Eye (tissue), 1 donor: Measurements from ENCODE around the gene GNAI3.
"Not testable (repeated sequence)": the region's sequence is repeated elsewhere in the genome, so short reads cannot be mapped to it uniquely, and the experiment has no call there.

Experiments used
- DNase-seq: peaks from one replicate; pipeline ENCODE4 v3.0.0-alpha.2; 2015

The GNAI3 gene

DNA sequence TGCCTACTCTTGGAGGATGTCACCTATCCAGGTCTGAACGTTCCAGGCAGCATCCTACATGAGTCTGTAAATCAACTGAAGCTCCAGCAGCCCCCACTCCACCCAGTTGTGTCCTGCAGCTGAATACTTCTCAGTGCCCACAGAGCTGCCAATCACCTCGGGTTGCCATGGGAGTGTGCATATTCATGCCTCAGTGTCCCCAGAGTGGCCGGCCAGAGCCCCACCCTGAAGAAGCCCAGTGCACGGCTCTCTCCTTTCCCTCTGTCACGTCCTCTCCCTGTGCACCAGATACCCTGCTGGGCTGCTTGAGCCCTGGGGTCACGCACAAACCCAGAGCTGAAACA lies 91.4 kb downstream of the GNAI3 start:
- peak; percentile 15 for DNase-seq

DNA sequence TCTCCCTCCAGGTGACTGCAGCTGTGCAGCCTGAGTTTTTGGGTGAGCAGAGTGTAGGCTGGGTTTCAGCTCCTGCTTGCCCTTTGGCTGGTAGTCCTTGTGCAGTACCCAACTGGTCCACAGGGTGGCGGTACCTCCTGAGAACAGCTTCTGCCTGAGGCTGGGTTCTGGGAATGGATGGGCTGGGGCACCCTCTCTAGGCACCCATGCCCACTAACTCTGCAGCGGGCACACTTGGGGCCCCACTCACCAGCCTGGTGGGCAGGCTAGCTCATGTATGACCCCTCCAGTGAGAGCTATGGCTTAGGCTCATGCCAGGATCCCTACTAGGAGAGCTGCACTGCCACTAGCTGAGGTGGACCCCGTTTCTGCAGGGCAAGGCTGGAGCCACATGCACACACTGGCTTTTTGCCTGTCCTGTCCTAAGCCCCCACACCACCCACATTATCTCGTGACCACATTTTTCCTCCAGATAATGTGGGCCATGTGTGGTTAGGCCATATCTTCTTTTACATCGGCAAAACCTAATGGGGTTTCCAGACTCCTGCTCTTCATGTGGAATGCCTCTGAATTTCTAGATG lies 92.0 kb downstream of the GNAI3 start:
- peak; percentile 89 for DNase-seq

DNA sequence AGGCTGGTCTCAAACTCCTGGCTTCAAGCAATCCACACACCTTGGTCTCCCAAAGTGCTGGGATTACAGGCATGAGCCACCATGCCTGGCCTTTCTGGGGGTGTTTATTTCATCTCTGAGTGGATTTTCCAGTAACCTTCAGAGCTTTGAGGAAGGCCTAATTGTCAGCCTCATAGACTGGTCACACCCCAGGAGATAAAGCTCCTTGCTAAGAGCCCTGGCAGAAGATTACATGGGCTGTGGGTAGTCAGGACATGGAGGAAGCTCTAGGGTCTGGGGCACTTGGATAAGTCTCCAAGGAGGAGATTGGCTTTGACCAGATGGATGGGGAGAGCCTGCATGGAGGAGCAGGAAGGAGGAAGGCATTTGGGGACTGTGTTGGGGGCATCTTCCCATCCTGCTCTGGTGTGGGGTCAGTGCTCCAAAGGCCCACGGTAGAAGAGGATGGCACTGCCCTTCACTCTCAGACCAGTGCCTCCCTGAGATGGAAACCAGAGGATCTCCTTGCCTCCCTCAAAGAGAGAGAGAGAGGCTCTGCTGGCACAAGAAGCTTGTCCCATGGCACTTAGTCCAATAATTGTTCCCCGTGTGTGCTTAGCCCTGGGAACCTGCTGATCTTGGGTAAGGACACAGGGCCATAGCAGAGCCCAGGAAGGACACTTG lies 92.8 kb downstream of the GNAI3 start:
- DNase-seq: no peak

DNA sequence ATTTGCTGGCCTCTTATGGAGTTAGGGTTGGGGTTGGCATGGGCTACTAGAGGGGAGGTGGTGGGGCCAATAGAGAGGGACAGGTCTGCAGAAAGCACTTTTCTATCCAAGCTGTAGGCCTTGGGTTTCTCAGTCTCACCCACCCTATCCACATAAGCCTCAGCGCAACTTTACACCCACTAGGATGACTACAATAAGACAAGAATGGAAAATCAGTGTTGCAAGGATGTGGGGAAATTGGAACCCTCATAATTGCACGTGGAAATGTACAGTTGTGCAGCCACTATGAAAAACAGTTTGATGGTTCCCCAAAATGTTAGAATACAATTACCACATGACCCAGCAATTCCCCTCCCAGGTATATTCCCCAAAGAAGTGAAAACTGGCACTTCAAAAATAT lies 93.4 kb downstream of the GNAI3 start:
- DNase-seq: no peak

DNA sequence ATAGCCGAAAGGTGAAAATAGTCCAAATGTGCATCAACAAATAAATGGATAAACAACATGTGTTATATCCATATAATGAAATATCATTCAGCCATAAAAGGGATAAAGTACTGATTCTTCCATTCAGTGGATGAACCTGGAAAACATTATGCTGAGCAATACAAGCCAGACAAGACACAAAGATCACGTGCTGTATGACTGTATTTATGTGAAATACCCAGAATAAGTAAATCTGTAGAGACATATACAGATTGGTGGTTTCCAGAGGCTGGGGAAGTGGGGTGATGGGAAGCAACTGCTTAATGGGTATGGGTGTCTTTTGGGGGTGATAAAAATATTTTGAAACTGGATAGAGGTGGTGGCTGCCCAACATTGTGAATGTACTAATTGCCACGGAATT lies 94.2 kb downstream of the GNAI3 start:
- DNase-seq: no peak

DNA sequence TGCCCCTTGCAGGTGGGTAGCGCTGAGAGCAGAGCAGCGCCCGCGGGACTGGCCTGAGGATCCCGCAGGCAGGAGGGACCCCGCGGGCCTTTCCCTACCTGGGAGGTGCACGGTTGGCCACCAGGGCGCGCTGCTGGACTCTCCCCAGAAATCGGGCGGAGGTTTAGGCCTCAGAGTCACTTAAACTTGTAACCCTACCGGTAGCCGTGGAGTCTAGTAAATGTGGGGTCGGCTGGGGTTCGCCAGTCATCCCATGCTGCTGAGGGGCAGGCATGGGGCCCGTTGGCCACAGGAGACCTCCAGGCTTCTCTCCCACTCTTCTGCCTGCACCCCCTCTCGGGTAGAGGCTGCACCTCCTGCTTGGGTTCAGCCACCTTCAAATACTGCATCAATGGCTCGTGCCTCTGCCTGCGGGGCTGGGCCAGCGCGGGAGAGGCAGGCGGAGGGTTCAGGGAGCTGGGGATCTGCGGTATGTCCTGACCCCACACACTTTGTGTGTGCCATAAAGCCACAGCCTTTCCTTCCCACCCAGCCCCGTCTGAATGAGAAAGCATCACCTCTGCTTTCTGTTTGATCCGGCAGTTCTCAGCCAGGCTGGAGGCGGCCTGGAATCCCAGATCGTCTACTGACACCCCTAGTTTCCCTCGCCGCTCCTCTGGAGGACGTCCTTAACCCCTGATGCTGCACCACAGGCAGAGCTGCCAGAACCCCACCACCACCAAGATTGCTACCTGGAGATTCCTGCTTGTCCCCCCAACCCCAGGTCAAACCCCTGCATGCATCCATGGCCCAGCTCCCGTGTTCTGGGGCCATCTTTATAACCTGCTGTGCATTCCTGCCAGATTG lies 95.2 kb downstream of the GNAI3 start:
- DNase-seq: peak; percentile 88

DNA sequence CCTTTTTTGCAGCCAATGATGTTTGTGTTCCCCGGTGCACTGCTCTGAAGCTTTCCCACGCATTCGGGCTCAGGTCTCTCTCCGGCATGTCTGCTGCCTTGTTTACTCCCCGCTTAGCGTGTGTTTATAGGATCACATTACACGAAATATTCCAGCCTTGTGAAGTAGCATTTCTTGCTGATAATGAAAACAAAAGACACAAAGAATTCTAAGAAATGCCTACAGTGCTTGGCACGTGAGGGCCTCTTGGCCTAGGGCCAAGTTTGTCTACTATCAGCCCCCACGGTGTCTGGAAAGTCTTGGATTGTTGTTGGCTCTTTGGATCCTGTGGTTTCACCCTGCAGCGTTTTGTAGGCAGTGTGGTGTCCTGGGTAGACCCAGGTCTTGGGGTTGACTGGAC lies 96.3 kb downstream of the GNAI3 start:
- DNase-seq: no peak

DNA sequence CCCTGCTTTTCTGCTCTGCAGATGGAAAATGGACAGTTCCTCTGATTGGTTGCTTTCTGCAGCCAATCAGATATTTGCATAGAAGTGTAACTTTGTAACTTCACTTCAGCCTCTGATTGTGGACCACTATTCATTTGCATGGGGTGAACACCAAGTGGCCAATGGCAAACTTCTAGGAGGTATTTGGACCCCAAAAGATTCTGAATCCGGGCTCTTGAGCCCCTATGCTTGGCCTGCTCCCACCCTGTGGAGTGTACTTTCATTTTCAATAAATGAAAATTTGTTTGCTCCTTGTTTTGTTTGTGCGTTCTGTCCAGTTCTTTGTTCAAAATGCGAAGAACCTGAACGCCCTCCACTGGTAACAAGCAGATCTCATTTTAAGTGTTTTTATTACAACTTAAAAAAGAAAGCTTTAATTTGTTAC lies 101.1 kb downstream of the GNAI3 start:
- no peak for DNase-seq

DNA sequence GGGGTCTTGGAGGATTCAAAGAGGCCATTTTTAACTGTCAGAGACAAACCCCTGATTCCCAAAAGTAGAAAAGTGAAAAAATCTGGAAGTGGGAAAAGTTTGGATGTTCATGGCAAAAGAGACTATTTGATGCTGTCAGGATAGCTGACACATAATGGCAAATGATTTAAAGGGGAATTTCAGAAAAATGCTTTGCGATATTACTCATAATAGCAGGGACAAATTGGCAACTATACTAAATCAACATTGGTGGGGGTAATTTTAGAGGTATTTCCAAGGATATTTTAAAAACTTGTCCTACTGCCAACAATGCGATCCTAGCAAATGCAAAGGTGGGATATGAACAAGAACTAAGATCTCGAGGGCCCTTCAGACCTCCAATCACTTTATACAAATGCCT lies 102.2 kb downstream of the GNAI3 start:
- no peak for DNase-seq

DNA sequence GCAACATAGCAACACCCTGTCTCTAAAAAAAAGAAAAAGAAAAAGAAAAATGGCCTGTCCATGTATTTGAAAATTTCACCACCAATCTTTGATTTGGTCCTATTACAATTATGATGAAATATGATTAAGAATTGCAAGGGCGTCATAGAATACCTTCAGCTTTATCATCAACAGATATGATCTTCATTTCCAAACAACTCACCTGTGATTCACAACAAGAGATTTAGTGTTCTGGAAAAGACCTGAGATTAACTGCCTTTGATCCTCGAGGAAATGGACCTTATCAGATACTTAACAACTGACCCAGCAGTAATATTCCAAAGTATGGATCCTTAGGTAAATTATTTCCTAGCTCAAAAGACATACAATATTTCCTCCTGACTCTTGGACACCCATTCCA lies 104.0 kb downstream of the GNAI3 start:
- DNase-seq: no peak

DNA sequence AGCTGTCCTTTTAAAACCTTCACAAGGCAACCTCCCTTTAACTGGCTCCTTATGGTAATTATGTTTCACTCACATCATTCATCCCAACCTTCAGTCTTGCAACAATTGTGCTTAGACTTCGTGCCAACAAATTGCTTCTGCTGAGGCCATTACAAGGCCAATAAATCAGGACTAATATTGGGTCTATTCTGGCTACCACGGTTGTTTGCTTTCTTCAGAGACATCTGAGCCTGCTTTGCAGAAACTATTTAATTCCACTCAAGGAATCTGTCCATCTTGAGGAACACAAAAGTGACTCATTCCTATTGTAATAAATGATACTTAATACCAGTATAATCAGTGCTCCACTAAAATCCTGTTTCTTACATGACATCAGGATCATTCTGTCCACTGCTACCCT lies 104.9 kb downstream of the GNAI3 start:
- no peak for DNase-seq

DNA sequence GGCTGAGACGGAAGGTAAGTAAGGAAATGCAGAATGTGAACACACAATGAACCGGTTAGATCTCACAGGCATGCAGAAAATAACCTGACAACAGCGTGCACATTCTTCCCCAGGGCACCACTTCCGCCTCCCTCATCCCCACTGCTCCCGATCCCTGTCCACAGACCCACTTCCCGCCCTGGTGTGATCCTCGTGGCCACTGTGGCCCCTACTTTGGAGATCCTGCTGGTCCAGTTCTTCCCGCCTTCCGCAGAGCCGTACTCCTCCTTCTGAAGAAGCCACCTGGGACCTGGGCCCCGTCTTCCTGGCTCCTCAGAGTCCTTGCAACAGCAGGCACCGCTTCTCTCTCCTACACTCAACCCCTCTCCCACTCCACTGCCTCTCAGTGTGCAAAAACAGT lies 106.1 kb downstream of the GNAI3 start:
- DNase-seq: no peak

DNA sequence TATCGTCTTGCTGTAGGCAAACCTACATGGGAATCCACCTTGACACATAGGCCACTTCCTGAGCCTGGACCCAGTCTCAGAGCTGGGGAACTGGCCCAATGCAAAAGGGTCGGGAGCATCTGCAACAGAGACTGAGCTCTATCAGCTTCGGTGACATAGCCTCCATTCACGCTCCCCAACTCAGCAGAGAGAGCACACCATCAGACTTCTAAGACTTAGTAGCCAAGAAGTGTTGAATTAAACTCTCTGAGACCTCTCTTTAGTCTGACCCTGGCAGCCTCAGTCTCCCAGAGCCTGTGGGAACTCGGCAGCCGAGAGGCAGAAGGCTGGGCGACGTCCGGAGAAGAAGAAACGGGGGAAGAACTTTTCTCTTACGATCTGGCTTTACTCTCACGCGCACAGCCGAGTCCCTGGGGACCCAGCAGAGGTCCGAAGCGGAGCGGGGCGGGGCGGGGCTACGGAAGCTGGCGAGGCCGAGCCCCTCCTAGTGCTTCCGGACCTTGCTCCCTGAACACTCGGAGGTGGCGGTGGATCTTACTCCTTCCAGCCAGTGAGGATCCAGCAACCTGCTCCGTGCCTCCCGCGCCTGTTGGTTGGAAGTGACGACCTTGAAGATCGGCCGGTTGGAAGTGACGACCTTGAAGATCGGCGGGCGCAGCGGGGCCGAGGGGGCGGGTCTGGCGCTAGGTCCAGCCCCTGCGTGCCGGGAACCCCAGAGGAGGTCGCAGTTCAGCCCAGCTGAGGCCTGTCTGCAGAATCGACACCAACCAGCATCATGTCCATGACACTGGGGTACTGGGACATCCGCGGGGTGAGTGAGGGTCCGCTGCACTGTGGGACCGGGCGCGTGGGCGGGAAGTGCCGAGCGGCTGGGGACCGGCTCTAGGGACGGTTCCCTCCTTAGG lies 107.5 kb downstream of the GNAI3 start, which contains the start of gene GSTM4:
GSTM4 (plus strand) TSS at position 485 of the 905 bp plus-strand sequence; CDS start at position 776, 291 bp downstream.
- peak; percentile 91 for DNase-seq

DNA sequence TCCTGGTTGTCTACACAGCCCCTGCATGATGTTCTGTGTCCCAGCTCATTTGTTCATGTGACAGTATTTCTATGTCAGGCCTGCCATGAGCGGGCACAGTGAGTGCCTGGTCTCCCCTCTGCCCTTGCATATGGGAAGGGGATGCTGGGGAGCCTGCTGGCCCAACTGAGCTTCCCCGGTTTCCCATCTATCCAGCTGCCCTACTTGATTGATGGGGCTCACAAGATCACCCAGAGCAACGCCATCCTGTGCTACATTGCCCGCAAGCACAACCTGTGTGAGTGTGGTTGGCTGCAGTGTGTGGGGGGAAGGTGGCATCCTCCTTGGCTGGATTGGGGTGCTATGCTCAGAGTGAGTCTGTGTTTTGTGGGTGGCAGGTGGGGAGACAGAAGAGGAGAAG lies 109.0 kb downstream of the GNAI3 start:
- no peak for DNase-seq

DNA sequence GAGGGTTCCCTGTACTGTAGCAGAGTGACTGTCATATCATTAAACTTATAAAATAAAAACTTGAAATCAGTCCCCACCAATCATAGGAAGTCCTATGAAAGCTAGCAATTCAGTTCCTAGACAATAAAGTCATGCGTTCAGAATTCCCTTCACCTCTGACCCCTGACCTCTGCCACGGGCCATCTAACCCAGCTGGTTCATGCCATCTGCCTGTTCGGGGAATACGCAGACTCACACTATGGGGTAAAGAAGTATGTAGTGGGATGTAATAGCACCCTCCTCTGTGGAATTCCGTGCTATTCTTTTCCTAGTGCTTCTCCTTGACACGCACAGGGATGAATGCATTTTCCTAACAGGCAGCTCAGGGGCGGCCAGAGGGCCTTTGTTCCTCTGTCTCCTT lies 109.6 kb downstream of the GNAI3 start:
- no peak for DNase-seq

DNA sequence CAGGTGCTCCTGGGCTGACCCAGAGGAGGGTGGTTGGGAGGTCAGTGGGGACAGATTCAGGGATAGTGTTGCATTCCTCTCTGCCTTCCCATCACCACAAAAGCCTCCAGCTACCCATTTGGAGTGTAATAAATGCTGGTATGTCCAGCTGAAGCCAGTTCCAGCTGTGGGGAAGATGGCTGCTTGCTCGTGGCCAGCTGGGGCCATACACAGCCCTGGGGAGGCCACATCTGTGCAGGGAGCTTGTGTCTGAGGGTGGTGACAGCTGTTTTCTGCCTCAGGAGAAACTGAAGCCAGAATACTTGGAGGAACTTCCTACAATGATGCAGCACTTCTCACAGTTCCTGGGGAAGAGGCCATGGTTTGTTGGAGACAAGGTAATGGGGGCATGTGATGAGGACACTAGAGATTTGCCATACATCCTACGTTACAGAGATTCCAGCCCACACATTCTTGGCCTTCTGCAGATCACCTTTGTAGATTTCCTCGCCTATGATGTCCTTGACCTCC lies 110.2 kb downstream of the GNAI3 start:
- no peak for DNase-seq

DNA sequence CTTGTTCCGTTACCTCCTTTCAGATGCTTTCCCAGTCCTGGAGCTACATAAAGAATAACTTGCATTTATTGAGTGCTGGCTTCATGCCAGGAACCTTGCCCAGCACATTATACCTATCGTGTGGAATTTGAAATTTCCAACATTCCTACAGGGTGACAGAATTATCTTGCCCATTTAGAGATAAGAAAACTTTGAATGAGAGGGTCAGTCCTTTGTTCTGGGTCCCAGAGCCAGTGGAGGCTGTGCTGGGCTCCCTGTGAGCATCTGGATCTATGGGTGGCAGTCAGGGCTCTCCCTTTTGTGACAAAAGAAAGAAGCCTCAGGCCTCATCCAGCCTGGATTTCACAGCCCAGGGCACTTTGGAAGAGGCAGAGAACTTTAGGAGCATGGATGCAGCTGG lies 110.7 kb downstream of the GNAI3 start:
- DNase-seq: no peak

DNA sequence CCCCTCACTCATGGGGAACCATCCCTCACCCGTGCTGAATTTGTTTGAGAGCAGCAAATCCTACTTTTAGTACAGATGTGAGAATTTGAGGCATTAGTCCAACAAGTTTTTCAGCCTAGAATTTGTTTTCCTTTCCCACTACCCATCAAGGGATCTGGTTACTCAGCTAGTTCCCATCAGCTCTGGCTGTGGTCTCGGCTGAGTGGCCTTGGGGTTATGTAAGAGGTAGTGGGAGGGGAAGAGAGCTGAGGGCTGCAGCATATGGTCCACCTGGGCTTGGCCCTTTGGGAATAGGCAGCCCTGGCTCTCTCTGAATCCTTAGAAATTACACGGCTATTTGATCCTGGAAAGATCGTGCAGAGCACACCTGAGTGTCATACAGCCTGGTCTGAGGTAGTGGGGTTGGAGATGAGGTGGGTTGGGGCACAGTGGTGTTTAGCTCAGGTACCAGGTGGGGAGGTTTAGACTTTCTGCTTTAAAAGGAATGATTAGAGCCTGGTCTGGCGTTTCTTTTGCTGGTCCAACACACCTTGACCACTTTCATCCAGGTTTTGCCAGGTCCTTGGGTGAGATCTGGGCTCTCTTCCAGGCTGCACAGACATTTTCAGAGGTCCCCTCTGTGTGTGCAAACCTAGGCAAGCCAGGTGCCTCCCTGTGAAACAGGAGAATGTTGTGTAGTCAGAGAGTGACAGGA lies 111.7 kb downstream of the GNAI3 start:
- no peak for DNase-seq

DNA sequence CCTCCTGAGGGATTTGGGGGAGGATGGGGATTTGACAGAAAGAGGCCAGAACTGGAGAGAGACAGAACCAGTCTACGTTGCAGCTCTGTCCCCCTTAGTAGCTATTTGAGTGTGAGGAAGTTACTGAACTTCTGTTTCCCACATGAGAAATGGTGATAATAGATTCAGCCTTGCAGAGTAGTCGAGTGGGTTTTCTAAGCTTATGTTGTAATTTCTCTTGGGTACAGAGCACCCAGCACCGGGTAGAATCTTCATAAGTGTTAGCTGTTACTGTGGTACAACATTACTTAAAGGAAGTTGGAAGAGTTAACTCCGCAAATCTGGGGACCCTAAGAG lies 112.2 kb downstream of the GNAI3 start:
- DNase-seq: not testable (repeated sequence)

DNA sequence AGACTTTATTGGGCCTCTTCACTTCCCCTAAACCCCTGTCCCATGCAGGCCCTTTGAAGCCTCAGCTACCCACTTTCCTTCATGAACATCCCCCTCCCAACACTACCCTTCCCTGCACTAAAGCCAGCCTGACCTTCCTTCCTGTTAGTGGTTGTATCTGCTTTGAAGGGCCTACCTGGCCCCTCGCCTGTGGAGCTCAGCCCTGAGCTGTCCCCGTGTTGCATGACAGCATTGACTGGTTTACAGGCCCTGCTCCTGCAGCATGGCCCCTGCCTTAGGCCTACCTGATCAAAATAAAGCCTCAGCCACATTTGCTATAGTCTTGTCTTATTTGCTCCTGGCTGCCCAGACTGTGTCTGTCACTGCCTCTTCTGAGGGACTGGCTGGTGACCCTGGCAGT lies 113.0 kb downstream of the GNAI3 start:
- DNase-seq: no peak

DNA sequence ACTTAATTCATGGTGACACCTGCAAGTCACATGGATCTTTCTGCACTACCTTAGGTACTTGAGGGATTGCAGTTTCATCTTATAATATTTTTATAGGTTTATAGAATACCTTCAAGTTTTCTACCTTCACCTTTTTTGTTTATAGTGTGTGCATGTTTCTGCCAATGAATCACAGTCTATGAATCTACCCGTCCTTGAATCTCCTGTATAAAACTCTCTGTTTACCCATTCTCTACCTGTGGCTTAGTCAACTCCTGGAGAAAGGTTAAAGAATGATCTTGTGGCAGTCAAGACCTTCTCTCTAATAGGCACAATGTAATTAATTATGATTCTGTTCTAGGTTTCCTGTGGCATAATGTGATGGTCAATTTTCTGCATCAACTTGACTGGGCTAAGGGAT lies 116.3 kb downstream of the GNAI3 start:
- no peak for DNase-seq

DNA sequence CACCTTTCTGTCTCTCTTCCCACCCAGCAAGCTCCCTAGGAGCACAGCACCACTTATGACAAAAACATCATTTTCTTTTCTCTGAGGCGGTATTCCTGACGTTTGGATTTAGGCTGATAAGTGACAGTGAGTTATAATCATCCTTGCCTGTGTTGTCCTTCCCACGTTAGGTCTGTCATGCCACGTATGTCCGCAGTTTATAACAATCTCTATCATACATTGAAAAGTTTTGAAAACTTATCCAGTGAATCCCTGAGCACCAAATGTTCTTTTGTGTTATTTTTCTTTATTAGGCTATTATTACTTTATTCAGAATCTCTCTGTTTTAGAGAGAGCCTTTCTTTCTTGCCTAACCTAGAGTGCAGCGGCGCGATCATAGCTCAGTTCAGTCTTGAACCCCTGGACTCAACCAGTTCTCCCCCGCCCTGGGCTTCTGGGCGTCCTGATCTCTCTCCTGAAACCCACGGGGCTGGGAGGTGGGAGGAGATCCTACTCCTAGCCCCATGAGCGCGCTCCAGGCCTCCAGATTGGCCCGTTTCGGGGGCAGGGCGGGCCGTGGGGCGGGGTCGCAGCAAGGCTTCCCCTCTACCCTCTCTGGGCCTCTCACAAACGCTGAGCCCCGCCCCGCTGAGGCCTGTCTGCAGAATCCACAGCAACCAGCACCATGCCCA lies 119.2 kb downstream of the GNAI3 start, which contains the start of gene GSTM2:
GSTM2 (plus strand) TSS at position 606 of the 671 bp plus-strand sequence; CDS start at position 665, 59 bp downstream.
- peak; percentile 96 for DNase-seq
